Activated CD4-positive, CD25-positive, alpha-beta regulatory T cell treated with anti-CD3 and anti-CD28 coated beads, Interleukin-2, amount 50 U/mL, for 24 hours (primary cell): ENCODE data around the gene PCSK6.

ENCODE experiments used
- ATAC-seq, 2 donors: fragments of 150-1000 bp; cut with Tn5 transposase; one replicate each; pipeline ENCODE4 v1.10.0; 2021; ENCODE audit warnings: mild to moderate bottlenecking in 1 of 2, moderate library complexity in 1 of 2

The PCSK6 gene

GRCh38 chr15:101323793-101324523, 165.5 kb downstream of the PCSK6 start:
- ATAC-seq = no peak

GRCh38 chr15:101322854-101323477, 166.5 kb downstream of the PCSK6 start:
- no peak for ATAC-seq

GRCh38 chr15:101322016-101322695, 167.4 kb downstream of the PCSK6 start:
- no peak for ATAC-seq

GRCh38 chr15:101320501-101321052, 168.9 kb downstream of the PCSK6 start:
- ATAC-seq = peak; percentile 95

GRCh38 chr15:101318839-101319238, 170.7 kb downstream of the PCSK6 start:
- no peak for ATAC-seq

- ATAC-seq = no peak
These were observed 171.2 kb downstream of the PCSK6 start for GRCh38 chr15:101318147-101318819.

- no peak for ATAC-seq
These were observed 172.1 kb downstream of the PCSK6 start for GRCh38 chr15:101317336-101317872.

GRCh38 chr15:101316529-101316928, 173.0 kb downstream of the PCSK6 start:
- no peak for ATAC-seq

- no peak for ATAC-seq
These were observed 173.8 kb downstream of the PCSK6 start for GRCh38 chr15:101315736-101316135.

GRCh38 chr15:101314336-101315125, 175.0 kb downstream of the PCSK6 start:
- ATAC-seq = no peak

GRCh38 chr15:101313041-101313761, 176.3 kb downstream of the PCSK6 start:
- ATAC-seq = no peak

GRCh38 chr15:101310508-101310907, 179.0 kb downstream of the PCSK6 start:
- ATAC-seq = no peak

- no peak for ATAC-seq
These were observed 179.4 kb downstream of the PCSK6 start for GRCh38 chr15:101310161-101310480.

GRCh38 chr15:101309436-101310160, 179.9 kb downstream of the PCSK6 start:
- no peak for ATAC-seq

- ATAC-seq = no peak
These were observed 180.7 kb downstream of the PCSK6 start for GRCh38 chr15:101308604-101309435.

GRCh38 chr15:101307897-101308603, 181.5 kb downstream of the PCSK6 start:
- no peak for ATAC-seq

- ATAC-seq = no peak
These were observed 182.2 kb downstream of the PCSK6 start for GRCh38 chr15:101307048-101307896.
